GM10266 (cell line): ENCODE results near the gene SFXN2.

ENCODE experiments used
- DNase-seq: peaks from one replicate; pipeline ENCODE4 v3.0.0; 2012; ENCODE audit errors: extremely low spot score
- CTCF ChIP-seq: IDR thresholded peaks from 2 replicates; pipeline ENCODE4 v1.5.1; 2012; ENCODE audit warnings: mild to moderate bottlenecking, low read depth; ENCODE audit not compliant: control insufficient read depth, insufficient read depth; ENCODE audit errors: missing control alignments

SFXN2 gene

GRCh38 chr10:102780527-102780808 is 66.0 kb downstream of the SFXN2 start:
- DNase-seq, result no peak
- no peak for TF ChIP-seq CTCF

DNA sequence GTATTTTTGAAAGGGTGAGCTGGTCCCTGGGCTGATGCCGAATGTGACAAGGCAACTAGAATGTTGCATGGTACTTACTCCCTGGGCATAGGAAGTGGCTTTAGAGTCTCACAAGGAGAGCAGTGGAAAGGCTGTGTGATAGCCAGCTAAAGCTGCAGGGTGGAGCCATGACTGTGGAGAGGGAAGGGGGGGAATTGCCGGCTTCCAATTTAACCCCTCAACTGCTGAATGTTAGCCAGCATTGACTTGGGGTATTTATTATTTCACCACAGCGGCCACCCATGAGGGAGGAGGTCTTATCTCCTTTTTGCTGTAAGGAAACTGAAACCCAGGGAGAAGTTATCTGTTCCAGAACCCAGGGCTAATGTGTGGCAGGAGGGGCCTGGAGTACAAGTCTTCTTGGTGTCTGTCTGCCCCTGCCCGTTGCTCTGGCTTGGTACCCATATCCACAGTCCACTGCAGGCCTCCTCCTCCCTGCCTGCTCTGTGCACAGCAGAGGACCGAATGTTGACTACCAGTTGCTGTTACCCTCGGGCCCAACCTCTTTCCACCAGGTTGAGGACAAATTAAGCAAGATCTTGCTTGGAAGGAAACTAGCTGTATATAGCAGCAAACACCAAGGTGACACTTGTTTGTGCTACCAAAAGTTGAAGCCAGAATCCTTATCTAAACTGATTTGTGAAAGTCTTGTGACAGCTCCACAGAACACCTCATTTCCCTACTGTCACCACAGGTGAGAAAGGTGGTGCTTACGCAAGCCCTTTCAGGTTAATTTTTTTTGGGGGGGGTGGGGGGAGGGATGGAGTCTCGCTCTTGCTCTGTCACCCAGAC is 66.9 kb downstream of the SFXN2 start:
- DNase-seq, result no peak
- no peak for TF ChIP-seq CTCF

- TF ChIP-seq CTCF, result no peak
- DNase-seq, result no peak
Observed at GRCh38 chr10:102781921-102782557, 67.6 kb downstream of the SFXN2 start.

GRCh38 chr10:102782673-102783551 is 68.5 kb downstream of the SFXN2 start:
- TF ChIP-seq CTCF, result no peak
- no peak for DNase-seq

- TF ChIP-seq CTCF, result no peak
- DNase-seq, result no peak
Observed at GRCh38 chr10:102783568-102783967, 69.1 kb downstream of the SFXN2 start.

- DNase-seq, result no peak
- no peak for TF ChIP-seq CTCF
Observed at GRCh38 chr10:102785818-102786217, 71.4 kb downstream of the SFXN2 start.
